Measurements from ENCODE around the gene AZIN2. TPM values are rescaled to one million over a fixed set of nuclear protein-coding genes. Genes with fewer than 3 reads are reported as not detected.
"Not testable (repeated sequence)": the region's sequence is repeated elsewhere in the genome, so short reads cannot be mapped to it uniquely, and the experiment has no call there.

The AZIN2 gene
- total and polyA plus RNA-seq, 2 of the 13 experiments (the other 11 are each of a cell fraction or from before 2014, with no cell fraction given), result 1.7 to 3.5 TPM

- no peak for FAIRE-seq
- Histone ChIP-seq H2AFZ (ENCODE audit: low read length) (no peak overlapping the region), H3K79me2 (ENCODE audit: insufficient read depth, low read length) (peaks cover 15% of the 10 kb centered on the region), H3K36me3 (replicated peaks in 1 of 2; ENCODE audit: control insufficient read depth in 1 of 2, insufficient read depth in 2 of 2, low read length in 2 of 2) (no peaks in the 10 kb centered on the region), H3K4me2 (ENCODE audit: low read depth, low read length) (no peak overlapping the region), H3K4me3 (replicated peaks in 1 of 3; ENCODE audit: insufficient read depth in 1 of 3, low read depth in 2 of 3, low read length in 3 of 3) (no peak overlapping the region), H3K4me1 (ENCODE audit: insufficient read depth, low read length) (peaks cover 16% of the 10 kb centered on the region), H4K20me1 (ENCODE audit: insufficient read depth, low read length) (no peaks in the 10 kb centered on the region), H3K27me3 (ENCODE audit: control insufficient read depth in 1 of 2, insufficient read depth in 2 of 2, low read length in 2 of 2) (peaks cover 0 to 3% of the 10 kb centered on the region in 2 experiments; a peak in 2 of 5 replicates), H3K27ac (ENCODE audit: extremely low read length, insufficient read depth, low read length) (no peak overlapping the region), H3K9me3 (ENCODE audit: low read length) (no peaks in the 10 kb centered on the region), H3K9ac (ENCODE audit: insufficient read depth, low read depth, low read length) (no peak overlapping the region)
- POLR2A ChIA-PET, result no interaction called here
- in situ Hi-C loops (cut with HindIII; ENCODE audit: extremely low pct_ligation_motif_present, low pct_unique_long_range_greater_than_20kb) (no loop called here), intact Hi-C loops (cut with micrococcal nuclease; ENCODE audit: unreplicated experiment) (loop anchor here (10.0 kb wide), 1 partner anchor 132 kb away; the partner anchor contains the start of gene ZNF362)
- no TSS peak for BruUV-seq (replicated peaks)
- DNase-seq (ENCODE audit: low spot score), result no peak
- TF ChIP-seq PHF8 (CRISPR knock-in tag; IDR thresholded peaks at IDR 0.05) (no peak), MTF2 (CRISPR knock-in tag; IDR thresholded peaks at IDR 0.05; ENCODE audit: borderline replicate concordance) (no peak), SP2 (CRISPR knock-in tag; IDR thresholded peaks at IDR 0.05) (no peak), NFIC (IDR thresholded peaks at IDR 0.05; ENCODE audit: low read length) (no peak), GFI1 (CRISPR knock-in tag; IDR thresholded peaks at IDR 0.05; ENCODE audit: borderline replicate concordance) (no peak), ZMAT3 (CRISPR knock-in tag; conservative IDR thresholded peaks at IDR 0.05) (no peak), CHCHD3 (CRISPR knock-in tag; IDR thresholded peaks at IDR 0.05) (no peak), RARG (CRISPR knock-in tag; IDR thresholded peaks at IDR 0.05; ENCODE audit: low read depth) (no peak)
- TF ChIP-seq, protein P1, sequence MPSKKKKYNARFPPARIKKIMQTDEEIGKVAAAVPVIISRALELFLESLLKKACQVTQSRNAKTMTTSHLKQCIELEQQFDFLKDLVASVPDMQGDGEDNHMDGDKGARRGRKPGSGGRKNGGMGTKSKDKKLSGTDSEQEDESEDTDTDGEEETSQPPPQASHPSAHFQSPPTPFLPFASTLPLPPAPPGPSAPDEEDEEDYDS (CRISPR knock-in tag; IDR thresholded peaks at IDR 0.05), result no peak
- no peak for ATAC-seq
- 31% methylated on average over 3 of the region's 3 CpGs for WGBS (ENCODE audit: low lambda C conversion rate)
- CTCF ChIA-PET (ENCODE audit: low intra/inter-chr PET ratio, low total read pairs), result no interaction called here
These were observed 42.3 kb downstream of the AZIN2 start for GRCh38 chr1:33123266-33123665.

DNA sequence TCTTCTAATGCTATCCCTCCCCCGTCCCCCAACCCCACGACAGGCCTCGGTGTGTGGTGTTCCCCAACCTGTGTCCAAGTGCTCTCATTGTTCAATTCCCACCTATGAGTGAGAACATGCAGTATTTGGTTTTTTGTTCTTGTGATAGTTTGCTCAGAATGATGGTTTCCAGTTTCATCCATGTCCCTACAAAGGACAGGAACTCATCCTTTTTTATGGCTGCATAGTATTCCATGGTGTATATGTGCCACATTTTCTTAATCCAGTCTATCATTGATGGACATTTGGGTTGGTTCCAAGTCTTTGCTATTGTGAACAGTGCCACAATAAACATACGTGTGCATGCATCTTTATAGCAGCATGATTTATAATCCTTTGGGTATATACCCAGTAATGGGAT lies 43.7 kb downstream of the AZIN2 start:
- H3K9ac ChIP-seq (ENCODE audit: insufficient read depth, low read depth, low read length); BruUV-seq (replicated peaks); in situ Hi-C loops (cut with HindIII; ENCODE audit: extremely low pct_ligation_motif_present, low pct_unique_long_range_greater_than_20kb); H2AFZ ChIP-seq (ENCODE audit: low read length); H3K4me2 ChIP-seq (ENCODE audit: low read depth, low read length); FAIRE-seq; DNase-seq (ENCODE audit: low spot score); CTCF ChIA-PET (ENCODE audit: low intra/inter-chr PET ratio, low total read pairs); H3K27me3 ChIP-seq (ENCODE audit: control insufficient read depth in 1 of 2, insufficient read depth in 2 of 2, low read length in 2 of 2); H4K20me1 ChIP-seq (ENCODE audit: insufficient read depth, low read length); H3K4me3 ChIP-seq (replicated peaks in 1 of 3; ENCODE audit: insufficient read depth in 1 of 3, low read depth in 2 of 3, low read length in 3 of 3); H3K27ac ChIP-seq (ENCODE audit: extremely low read length, insufficient read depth, low read length); ATAC-seq; H3K9me3 ChIP-seq (ENCODE audit: low read length); POLR2A ChIA-PET; H3K36me3 ChIP-seq (replicated peaks in 1 of 2; ENCODE audit: control insufficient read depth in 1 of 2, insufficient read depth in 2 of 2, low read length in 2 of 2): not testable (repeated sequence)
- Histone ChIP-seq H3K79me2 (ENCODE audit: insufficient read depth, low read length) (peaks cover 22% of the 10 kb centered on the region), H3K4me1 (ENCODE audit: insufficient read depth, low read length) (peaks cover 30% of the 10 kb centered on the region)
- WGBS (ENCODE audit: low lambda C conversion rate), result 97% methylated on average over 4 of the region's 4 CpGs
- intact Hi-C loops (cut with micrococcal nuclease; ENCODE audit: unreplicated experiment), result loop anchor here (5.0 to 10.0 kb wide), 2 partner anchors 130 to 348 kb away; partner anchors contain the start of genes ZNF362 and ZSCAN20

Data from HepG2 (cell line).